Hepatic stellate cell (primary cell): ENCODE data around the gene GPANK1.

Experiments used
- DNase-seq: peaks from one replicate; pipeline ENCODE4 v3.0.0; 2011; ENCODE audit warnings: low spot score

The GPANK1 gene

DNA sequence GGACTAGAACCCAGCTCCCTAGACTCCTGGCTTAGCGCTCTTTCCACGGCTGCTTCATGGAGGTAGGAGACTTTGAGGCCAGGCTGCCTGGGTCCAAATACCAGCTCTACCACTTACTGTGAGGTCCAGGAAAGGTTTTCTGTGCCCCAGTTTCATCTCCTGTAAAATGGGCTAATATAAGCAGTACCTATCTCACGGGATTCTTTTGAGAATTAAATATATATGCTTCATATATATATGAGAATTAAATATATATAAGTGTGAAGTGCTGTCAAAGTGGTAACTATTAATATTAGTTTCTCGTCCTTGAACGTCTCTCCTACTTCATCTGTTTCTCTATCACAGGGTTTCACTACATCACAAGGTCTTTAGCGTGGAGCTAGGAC, 26.3 kb upstream of the GPANK1 start:
- DNase-seq: no peak

DNA sequence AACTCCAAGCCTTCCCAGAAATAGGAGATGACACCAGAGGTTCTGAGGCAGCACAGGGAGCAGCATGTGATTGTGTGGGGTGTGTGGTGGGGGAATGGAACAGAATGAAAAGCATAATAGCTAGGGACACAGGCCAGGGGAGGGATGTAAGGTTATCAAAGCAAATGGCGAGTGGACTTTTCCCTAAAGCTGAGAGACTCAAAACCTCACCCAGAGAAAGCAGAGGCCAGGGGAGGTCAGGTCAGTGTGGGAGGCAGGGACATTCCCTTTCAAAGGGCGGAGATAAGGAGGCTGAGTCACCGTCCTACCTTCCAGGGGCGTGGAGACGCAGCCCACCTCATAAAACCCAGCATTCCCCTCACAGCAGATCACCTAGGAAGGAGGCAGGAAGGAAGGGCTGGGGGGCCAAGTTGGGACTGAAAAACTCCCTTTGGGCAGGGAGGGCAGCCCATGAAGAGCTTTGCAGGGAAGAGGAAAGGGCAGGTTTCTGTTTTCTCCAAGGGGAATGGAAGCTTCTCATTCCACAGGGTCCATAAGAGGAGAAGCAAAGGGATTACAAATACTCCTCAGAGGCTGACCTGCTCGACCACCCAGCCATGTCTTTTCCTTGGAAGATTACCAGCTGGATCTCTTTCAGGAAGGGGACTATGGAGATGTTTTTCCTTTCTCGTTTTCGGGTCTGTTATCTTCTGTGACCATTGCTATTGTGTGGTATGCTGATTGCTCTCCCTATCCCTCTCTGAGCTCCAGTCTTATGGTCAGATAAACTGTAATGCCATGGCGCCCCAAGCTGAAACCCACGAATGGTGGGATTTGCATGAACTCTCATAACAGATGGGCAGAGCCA, 25.7 kb upstream of the GPANK1 start:
- no peak for DNase-seq

DNA sequence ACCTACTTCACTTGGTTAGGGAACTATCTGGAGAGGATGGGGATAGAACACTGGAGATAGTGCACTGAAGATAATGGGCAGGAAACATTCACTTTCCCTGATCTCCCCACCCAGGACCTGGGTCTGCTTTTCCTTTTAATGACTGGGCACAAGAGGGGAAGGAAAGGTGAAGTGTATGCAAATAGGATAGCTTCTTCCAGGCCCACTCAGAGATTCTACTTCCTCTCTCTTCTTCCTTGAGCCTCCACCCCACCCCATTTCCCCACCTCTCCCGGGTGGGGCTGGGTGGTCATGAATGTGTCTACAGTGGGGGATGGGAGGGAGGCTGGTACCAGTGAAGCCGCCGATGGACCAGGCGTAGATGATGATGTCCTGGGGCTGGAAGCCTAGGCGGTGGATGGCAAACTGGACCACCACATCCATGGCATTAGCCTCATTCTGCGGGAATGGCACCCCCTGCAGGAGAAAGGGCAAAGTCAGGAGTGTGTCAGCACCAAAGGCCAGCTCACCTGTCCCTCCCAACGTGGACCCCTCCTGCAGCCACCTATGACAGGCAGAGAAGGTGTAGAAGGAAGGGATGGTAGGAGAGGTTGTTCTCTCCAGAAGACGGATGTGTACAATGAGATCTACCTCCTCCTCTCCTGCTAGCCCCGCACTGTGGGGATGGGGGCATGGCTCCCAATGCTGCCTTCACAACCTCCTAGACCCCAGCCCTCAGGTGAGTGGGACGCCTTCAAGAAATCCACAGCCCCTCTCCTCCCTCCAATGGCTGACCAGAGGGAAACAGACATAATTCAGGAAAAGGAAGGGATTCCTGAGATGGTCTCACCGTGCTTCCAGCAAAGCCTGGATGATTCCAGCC, 24.7 kb upstream of the GPANK1 start:
- DNase-seq: no peak

DNA sequence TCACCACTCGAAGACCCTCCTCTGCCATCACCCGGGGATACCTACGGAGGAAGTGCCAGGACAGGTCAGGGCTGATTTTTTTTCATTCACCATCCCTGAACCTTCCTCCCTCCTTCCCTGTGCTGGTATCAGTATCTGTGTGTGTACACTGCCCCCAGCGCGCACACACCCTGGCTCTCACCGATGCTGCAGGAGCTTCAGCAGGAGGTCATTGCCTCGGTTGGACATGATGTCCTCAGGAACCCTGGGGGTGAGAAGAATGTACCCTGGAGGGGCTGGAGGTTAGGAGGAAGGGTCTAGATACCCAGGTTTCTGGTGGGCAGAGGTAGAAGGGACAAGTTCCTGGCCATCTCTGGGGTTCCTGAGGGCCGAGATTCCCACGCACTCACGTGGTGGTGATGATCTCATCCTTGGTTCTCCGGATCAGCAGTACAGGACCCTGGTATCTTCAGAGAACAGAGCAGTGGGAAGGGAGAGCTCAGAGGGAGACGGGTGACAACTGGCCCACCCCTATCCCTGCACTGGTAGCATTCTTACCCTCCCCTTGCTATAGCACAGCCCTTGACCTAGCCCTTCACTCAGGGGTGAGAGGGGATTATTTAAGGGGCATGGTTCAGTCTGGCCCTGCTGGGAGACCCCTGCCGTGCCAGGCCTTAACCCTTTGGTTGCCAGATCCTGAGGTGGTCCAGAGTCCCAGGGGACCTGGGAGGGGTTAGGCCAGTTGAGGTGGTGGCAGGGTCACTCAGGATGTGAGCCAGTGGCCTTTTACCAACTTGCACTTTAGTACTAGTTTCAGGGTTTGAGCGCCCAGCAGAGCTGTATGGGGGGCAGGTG, 23.3 kb upstream of the GPANK1 start:
- no peak for DNase-seq

DNA sequence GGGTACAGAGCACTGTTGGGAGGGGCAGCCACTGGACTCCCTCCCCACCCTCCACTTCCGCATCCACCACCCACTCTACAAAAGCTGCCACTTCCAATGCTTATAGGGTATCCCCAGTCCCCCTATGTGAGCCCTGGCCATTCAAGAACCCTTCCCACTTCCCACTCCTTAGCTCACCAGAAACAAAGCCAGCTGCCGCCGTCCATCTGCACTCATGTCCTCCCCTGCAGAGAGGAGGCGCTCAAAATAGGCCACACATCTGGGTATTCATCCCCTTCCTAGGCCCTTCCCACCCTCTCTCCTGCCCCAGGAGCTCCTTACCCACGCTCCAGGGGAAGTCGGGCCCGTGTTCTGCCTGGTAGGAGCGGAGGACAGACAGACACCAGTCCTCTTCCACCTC, 22.5 kb upstream of the GPANK1 start:
- no peak for DNase-seq

DNA sequence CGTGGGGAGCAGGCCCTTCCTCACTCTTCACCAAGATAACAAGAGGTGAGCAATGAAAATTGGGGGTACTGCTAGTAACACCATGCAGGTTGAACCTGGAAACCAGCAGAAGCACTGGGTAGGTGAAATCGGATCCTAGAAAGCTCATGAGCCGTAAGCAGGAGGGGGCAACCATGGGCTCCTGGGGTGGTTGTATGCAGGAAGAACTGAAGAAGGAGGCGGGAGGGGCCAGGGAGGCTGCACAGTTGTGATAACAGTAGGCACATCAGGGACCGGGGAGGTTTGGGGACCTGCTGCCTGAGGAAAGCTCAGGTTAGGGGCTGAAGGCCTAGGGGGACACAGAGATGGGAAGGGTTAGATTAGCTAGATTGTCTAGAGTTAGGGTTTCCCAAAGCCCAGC, 21.7 kb upstream of the GPANK1 start:
- no peak for DNase-seq

DNA sequence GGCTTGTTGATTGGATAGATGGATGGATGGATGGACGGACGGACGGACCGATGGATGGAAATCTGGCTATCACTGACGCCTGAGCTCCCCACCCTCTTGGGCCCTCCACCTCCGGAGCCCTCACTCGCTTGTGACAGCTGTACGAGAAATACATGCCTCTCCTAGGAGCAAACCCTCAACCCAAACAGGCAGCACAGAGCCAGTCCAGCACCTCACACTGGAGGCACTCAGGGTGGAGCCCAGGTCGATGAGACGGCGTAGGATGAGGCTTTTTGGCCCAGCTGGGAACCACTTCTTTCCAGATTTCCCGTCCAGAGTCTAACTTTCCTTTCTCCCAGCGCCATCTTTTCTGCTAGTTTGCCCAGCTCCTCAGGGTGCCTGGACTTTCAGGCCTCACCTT, 18.8 kb upstream of the GPANK1 start:
- DNase-seq: no peak

DNA sequence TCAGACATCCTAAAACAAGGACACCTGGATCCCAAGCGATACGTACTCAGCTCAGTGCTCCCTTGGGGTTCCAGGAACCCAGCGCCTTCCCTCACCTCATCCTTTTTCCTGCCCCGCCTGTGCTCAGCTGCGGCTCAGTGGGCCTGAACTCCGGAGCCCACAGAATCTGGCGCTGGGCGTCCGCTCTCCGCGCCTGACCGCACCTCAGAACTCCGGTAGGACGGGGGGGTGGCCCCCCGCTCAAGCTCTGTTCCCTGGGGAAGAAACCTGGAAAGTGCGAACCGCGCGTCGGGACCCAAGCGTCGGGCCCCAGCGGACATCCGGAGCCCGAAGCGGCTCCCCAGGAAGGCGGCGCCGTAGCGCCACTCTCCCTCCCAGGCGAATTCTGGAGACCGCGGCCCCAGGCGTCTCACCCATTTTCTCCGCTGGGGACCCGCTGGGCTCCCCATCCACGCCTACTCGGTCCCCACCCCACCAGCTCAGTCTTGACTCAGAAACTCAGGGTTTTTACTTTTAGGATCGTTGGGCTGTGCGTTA, 16.4 kb upstream of the GPANK1 start:
- DNase-seq: peak; percentile 74

DNA sequence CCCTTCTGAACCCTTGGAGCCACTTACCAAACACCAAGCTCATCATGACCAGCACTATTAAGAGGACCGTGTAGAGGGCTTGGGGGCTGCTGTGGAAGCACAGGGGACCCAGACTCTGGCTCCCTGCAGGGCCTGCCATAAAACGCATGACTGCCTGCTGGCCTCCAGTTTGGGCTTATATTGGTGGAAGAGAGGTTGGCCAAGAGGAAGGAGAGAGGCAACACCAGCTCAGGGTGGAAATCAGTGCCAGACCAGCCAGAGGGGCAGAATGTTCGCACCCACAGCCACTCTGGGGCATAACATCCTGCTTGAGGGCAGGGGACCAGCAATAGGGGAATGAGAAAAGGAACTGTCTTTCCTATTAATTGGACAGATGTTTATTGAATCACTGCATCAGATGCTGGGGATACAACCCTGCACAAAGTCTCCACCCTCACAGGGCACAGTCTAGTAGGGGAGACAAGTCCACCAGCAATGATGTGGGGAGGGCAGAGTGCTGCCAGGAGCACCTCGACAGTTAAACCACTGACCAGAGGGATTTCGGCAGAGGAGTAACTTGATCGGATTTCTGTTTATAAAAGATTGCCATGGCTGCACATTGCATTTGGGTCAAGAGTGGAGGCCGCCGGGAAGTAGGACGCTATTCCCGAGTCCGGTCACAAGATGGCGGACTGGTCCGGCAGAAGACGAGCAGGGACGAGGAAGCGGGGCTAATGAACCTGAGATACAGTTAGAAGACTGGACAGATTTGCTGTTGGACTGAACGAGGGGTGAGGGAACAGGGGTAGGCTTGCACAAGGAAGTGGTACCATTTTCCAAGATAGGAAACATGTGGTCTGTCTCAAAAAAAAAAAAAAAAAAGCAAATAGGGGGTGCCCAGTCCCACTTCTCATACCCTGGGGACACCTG, 15.7 kb upstream of the GPANK1 start, which contains the start of gene LY6G5C:
Gene LY6G5C (minus strand): TSS at position 842 of the 909 bp plus-strand sequence. CDS start 694 bp downstream, at position 148.
- peak; percentile 84 for DNase-seq

DNA sequence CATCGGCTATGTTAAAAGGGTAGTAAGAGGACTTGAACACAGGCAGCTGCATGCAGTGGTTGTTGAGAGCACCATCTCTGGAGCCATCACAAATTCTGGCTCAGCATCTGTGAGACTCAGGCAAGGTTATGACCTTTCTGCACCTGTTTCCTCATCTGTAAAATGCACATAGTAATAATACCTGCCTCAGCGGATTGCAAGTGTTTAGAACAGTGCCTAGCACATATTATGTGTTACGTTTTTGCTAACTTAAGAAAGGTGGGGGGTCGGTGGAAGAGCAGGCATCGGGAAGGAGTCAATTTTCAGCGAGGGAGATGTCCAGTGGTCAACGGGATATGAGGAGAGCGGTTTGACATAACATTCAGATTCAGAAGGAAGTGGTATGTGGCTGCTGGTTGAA, 13.2 kb upstream of the GPANK1 start:
- no peak for DNase-seq

DNA sequence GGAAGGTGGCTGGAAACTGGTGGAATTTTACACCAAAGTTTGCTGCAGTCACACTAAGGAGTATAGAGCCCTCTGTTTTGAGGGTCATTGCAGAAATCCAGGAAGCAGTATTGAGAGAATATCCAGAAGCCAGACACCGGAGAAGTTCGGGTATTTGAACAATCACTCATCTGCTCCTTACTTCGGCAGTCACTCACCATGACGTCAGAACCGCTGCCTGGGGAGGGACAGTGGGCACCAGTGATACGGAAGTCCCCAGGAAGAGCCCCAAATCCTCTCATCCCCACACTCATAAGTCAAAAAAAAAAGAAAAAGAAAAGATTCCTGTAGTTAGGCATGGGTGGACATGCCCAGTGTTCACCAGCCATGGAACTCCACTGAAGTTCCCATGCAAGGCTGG, 12.1 kb upstream of the GPANK1 start:
- DNase-seq: no peak

DNA sequence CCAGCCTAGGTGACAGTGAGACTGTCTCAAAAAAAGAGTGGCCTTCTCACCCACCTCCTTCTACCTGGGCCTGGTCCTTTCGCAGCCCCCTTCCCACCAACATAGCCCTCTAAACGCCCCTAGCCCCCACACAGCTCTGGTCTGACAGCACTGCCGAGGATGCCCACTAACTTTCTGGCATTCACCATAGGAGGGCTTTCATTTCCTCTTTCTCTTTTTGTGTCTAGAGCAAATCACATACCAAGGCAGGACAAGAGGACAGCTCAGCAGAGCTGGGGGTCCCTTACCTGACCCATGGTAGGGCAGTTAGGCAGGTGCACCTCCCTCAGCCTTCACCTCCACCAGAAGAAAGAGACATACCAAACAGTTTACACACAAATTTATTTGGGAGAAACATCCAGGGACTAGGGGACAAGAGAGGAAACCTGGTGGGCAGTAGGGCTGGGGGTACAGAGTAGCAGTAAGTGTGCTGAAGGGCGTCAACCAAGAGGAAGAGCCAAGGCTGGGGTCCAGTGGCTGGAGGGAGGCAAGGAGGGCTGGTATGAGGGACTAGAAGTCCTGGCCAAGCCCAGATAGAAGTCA, 11.6 kb upstream of the GPANK1 start:
- no peak for DNase-seq

DNA sequence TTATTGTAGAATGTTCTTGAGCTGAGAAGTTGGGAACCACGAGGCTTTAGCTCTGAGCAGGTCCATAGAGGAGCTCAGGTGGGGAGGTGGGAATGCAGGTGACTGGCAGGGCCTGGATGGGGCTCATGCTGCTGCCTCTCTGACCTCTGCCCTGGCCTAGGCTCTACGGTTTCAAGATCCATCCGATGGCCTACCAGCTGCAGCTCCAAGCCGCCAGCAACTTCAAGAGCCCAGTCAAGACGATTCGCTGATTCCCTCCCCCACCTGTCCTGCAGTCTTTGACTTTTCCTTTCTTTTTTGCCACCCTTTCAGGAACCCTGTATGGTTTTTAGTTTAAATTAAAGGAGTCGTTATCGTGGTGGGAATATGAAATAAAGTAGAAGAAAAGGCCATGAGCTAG, 4.9 kb upstream of the GPANK1 start, which contains the start of gene LY6G5B:
Gene LY6G5B (plus strand): TSS at position 301 of the 400 bp plus-strand sequence. CDS start 975 bp downstream, outside the sequence.
- no peak for DNase-seq

DNA sequence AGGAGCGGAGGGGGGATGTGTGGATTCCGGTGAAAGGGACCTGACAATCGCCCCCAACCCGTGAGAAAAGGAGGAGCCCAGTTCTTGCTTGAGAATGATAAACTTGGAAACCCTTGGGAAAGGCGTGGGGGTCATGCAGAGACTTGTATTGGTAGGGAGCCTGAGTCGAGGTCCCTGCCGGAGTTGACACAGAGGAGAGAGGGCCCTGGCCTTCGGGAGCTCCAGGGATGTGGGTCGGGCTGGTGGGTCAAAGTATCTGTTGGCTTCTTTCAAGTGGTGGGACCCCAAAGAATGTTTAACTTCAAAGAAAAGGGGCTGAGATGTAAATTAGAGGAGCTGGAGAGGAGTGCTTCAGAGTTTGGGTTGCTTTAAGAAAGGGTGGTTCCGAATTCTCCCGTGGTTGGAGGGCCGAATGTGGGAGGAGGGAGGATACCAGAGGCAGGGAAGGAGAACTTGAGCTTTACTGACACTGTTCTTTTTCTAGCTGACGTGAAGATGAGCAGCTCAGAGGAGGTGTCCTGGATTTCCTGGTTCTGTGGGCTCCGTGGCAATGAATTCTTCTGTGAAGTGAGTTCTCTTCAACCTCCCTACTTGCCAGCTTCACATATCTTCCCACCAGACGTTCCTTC, 1.7 kb upstream of the GPANK1 start:
- no peak for DNase-seq

DNA sequence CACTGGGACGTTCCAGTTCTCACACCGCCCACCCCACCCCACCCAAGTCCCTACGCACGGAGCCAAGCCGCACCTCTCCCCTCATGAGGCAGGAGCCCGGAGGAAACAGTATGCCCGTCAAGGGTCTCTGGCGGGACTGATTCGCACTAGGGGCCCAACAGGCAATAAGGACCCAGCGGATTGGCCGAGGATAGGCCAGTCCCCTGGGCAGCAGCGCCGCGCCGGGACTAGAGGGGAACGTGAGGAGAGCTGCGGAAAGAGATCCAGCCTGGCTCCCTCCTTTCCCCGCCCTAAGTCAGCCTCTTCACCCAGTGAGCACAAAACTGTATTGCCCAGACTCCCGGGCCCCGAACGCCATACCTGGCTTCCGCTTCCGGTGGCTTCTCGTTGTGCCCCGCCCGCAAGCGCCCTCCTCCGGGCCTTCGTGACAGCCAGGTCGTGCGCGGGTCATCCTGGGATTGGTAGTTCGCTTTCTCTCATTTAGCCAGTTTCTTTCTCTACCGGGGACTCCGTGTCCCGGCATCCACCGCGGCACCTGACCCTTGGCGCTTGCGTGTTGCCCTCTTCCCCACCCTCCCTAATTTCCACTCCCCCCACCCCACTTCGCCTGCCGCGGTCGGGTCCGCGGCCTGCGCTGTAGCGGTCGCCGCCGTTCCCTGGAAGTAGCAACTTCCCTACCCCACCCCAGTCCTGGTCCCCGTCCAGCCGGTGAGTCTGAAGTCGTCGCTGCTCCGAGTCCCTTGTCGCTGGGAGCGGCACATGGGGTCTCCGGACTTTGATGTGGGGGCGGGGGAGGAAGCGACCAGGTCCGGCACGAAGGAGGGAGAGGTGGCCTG, 922 bp upstream of the GPANK1 start, which contains the start of gene CSNK2B:
Gene CSNK2B (plus strand): TSS at position 580 of the 836 bp plus-strand sequence. CDS start 752 bp downstream, outside the sequence.
- DNase-seq: peak; percentile 97

DNA sequence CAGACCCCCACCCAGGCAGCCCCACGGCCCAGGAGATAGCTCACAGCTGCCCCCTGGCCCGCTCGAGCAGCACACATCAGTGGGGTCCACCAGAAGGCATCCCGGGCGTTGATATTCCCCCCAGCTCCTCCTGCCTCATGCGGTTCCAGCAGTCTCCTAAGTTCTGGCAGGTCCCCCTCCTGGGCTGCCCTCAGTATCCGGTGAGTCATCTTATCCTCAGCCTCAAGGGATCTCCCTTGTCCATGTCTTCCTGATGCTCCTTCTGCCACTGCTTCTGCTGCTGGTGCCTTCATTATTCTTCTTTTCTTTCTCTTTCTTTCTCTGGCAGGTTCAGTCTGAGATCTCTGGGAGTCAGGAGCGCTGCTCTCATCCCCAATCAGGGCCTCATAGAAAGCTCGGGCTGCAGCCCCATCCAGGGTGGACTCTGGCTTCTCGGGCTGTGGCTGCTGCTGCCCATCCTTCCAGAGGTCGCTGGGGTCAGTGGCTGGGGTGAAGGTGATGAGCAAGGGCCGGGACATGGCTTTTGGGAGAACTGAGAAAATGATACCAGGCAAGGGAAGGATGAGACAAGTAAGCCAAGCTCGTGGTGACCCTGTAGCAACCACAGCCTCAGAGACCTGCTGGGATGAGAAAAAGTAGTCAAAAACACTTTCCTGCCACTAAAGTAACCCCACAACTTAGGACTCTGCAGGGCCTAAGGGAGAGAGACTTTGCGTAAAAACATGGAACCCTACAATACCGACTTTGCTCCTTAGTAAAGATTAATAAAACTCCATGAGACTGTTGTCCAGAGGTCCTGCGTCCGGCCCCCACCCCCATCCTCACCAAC, 622 bp downstream of the GPANK1 start:
- peak; percentile 92 for DNase-seq

DNA sequence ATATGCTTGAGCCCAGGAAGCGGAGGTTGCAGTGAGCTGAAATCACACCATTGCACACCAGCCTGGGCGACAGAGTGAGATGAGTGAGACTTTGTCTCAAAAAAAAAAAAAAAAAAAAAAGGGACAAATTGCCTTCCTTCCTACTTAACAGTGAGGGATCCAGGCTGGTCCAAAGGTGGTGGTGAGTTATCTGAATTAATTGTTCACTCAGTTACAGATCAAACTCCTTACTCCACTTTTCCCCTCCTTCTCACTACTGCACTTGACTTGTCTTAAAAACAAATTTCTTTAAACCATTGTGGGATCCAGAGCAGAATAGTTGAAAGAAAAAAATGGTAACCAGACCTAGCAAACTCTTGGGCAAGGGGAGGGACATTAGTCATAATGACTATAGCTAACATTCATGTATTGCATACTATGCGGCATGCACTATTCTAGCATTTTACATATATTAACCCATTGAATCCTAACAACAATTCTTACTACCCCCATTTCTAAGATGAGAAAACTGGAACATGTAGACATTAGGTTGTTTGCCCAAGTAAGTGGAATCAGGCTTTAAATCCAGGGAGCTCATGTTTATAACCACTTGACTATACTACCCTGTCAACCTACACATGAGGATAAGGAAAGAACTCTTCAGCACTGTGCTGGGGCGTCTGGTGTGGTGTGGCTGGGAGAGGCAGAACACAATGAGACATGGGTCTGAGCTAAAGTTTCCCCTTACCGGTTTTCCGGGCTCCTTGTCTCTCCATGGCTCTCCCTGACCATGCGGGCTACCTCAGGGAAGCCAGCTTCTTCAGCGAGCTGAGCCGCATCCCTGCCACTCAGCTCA, 1.5 kb downstream of the GPANK1 start:
- DNase-seq: no peak
